Left renal cortex interstitium (tissue), 4 donors: ENCODE measurements around the gene SYMPK. TPM values are rescaled to one million over a fixed set of nuclear protein-coding genes. Genes with fewer than 3 reads are reported as not detected.
A peak's percentile ranks its signal among the peaks of the same experiment; 100 is the strongest.

ENCODE experiments used
- DNase-seq, 4 donors: peaks; one replicate each; pipeline ENCODE4 v3.0.0-alpha.2; 2013; ENCODE audit warnings: low read depth in 4 of 4, low spot score in 2 of 4, missing footprints in 1 of 4
- polyA plus RNA-seq, 4 donors: library from polyadenylated mRNA; unstranded; fragments of 120-200 nt; gene quantifications; one replicate each; pipeline ENCODE4 v1.2.1, GENCODE V29; 2013; ENCODE audit not compliant: insufficient read length in 4 of 4

SYMPK gene
- polyA plus RNA-seq, 4 donors = 49.5 to 80.1 (median 67.0) TPM

- peak in 2 of 4 donors; percentile 90 to 94 for DNase-seq
Measured at GRCh38 chr19:45886427-45887199, 23.7 kb upstream of the SYMPK start.

GRCh38 chr19:45885556-45886426, 22.8 kb upstream of the SYMPK start, which contains the start of gene IRF2BP1:
TSS of gene IRF2BP1 (minus strand) at chr19:45886141. CDS start at chr19:45885774, 367 bp downstream.
- DNase-seq = peak in 1 of 4 donors; percentile 91

- no peak for DNase-seq
Measured at GRCh38 chr19:45884682-45885555, 22.0 kb upstream of the SYMPK start.

GRCh38 chr19:45883881-45884681, 21.1 kb upstream of the SYMPK start:
- no peak for DNase-seq

GRCh38 chr19:45883586-45883880, 20.6 kb upstream of the SYMPK start:
- no peak for DNase-seq

- DNase-seq = no peak
Measured at GRCh38 chr19:45882652-45883585, 20.0 kb upstream of the SYMPK start.

- DNase-seq = no peak
Measured at GRCh38 chr19:45881909-45882528, 19.1 kb upstream of the SYMPK start.

- DNase-seq = no peak
Measured at GRCh38 chr19:45881082-45881908, 18.3 kb upstream of the SYMPK start.

GRCh38 chr19:45879971-45880370, 17.0 kb upstream of the SYMPK start:
- DNase-seq = no peak

- no peak for DNase-seq
Measured at GRCh38 chr19:45879055-45879454, 16.1 kb upstream of the SYMPK start.

GRCh38 chr19:45878043-45878794, 15.3 kb upstream of the SYMPK start:
- no peak for DNase-seq

GRCh38 chr19:45876411-45877197, 13.7 kb upstream of the SYMPK start:
- DNase-seq = no peak

GRCh38 chr19:45876161-45876410, 13.1 kb upstream of the SYMPK start:
- DNase-seq = no peak

- no peak for DNase-seq
Measured at GRCh38 chr19:45874620-45874966, 11.6 kb upstream of the SYMPK start.

- DNase-seq = no peak
Measured at GRCh38 chr19:45873219-45873772, 10.3 kb upstream of the SYMPK start.
